CD4-positive, alpha-beta T cell (primary cell): ENCODE measurements around the gene OR5M10. TPM values are rescaled to one million over a fixed set of nuclear protein-coding genes. Genes with fewer than 3 reads are reported as not detected.
"Not testable (repeated sequence)": the region's sequence is repeated elsewhere in the genome, so short reads cannot be mapped to it uniquely, and the experiment has no call there.

Experiments
- ATAC-seq: fragments of 200-7000 bp; cut with Tn5 transposase; one replicate; pipeline ENCODE4 v1.10.0; 2022; ENCODE audit warnings: mild to moderate bottlenecking; ENCODE audit not compliant: poor library complexity
- CTCF ChIA-PET: fragments of 350-600 bp; sonication (Branson Sonifier 250); formaldehyde crosslinking; loops from one replicate; lab custom pipeline; 2021; ENCODE audit warnings: antibody characterized with exemption, inconsistent platforms; lab: Charles Lee
- POLR2A ChIA-PET: fragments of 350-600 bp; sonication (Branson Sonifier 250); formaldehyde crosslinking; loops from one replicate; lab custom pipeline; 2021; ENCODE audit warnings: antibody characterized with exemption, inconsistent platforms; lab: Charles Lee
- DNase-seq, 14 experiments: peaks; one replicate each; pipeline ENCODE4 v3.0.0-alpha.2; 2013 to 2020; ENCODE audit warnings: mixed read lengths in 2 of 14
- H3K27ac ChIP-seq, 2 donors: one replicate each; pipeline versions ENCODE4 v1.5.1 to v1.7.0; 2013; ENCODE audit warnings: low read length in 2 of 2, low read depth in 1 of 2, mild to moderate bottlenecking in 1 of 2
- H3K27me3 ChIP-seq, 2 experiments: 1 replicate in 1 of 2; 2 replicates in 1 of 2; pipeline versions ENCODE4 v1.6.1 to v1.7.0; 2013; ENCODE audit warnings: low read length in 2 of 2, control low read depth in 1 of 2, mild to moderate bottlenecking in 1 of 2, moderate library complexity in 1 of 2; ENCODE audit not compliant: insufficient read depth in 2 of 2, control insufficient read depth in 1 of 2
- H3K36me3 ChIP-seq: one replicate; pipeline ENCODE4 v1.6.1; 2013; ENCODE audit warnings: low read length, control low read depth; ENCODE audit not compliant: insufficient read depth
- H3K4me1 ChIP-seq: one replicate; pipeline ENCODE4 v1.6.1; 2013; ENCODE audit warnings: low read length, control low read depth; ENCODE audit not compliant: insufficient read depth
- H3K4me3 ChIP-seq: one replicate; pipeline ENCODE4 v1.5.1; 2013; ENCODE audit warnings: mild to moderate bottlenecking, low read length, moderate library complexity
- H3K9me3 ChIP-seq, 2 experiments: 1 replicate in 1 of 2; 2 replicates in 1 of 2; pipeline versions ENCODE4 v1.6.1 to v1.7.0; 2013; ENCODE audit warnings: low read length in 2 of 2, mild to moderate bottlenecking in 2 of 2, control low read depth in 1 of 2, moderate library complexity in 1 of 2; ENCODE audit not compliant: control insufficient read depth in 1 of 2, insufficient read depth in 1 of 2
- H3K27ac Mint-ChIP-seq: one replicate; pipeline ENCODE4 v1.8.0; 2020; ENCODE audit warnings: mixed read lengths
- H3K27me3 Mint-ChIP-seq: one replicate; pipeline ENCODE4 v1.8.0; 2021; ENCODE audit warnings: mixed read lengths
- H3K36me3 Mint-ChIP-seq: one replicate; pipeline ENCODE4 v1.8.0; 2021; ENCODE audit warnings: low read depth, mixed read lengths
- H3K4me1 Mint-ChIP-seq: one replicate; pipeline ENCODE4 v1.8.0; 2021; ENCODE audit warnings: low read depth, mixed read lengths
- H3K4me3 Mint-ChIP-seq: one replicate; pipeline ENCODE4 v1.8.0; 2020; ENCODE audit warnings: mild to moderate bottlenecking, mixed read lengths
- H3K9me3 Mint-ChIP-seq: one replicate; pipeline ENCODE4 v1.8.0; 2020; ENCODE audit warnings: mixed read lengths
- CTCF ChIP-seq: fragments of 200-600 bp; IDR thresholded peaks from one replicate; pipeline ENCODE4 v1.8.0; 2022; ENCODE audit warnings: antibody characterized with exemption, mild to moderate bottlenecking
- intact Hi-C, 2 experiments: fragments of 100-400 bp; cut with DNase I in 1 of 2; cut with micrococcal nuclease in 1 of 2; formaldehyde crosslinking; loops; one replicate each; pipeline versions ENCODE4 v1.15.1 to v1.9.0; 2023 to 2025; cut with DNase I, micrococcal nuclease
- total RNA-seq, 174 experiments: library from RNA in 2 of 174; stranded (reverse) in 2 of 174; gene quantifications; one replicate each; pipeline ENCODE4 v1.2.3 and lab custom pipeline; 2021 to 2026

Gene OR5M10
- total RNA-seq, 2 experiments from 2014 or later: not detected

- Histone ChIP-seq H3K4me1 (no peaks in the 10 kb centered on the region), H3K27me3 (no peaks in the 10 kb centered on the region), H3K27ac (no peak overlapping the region), H3K36me3 (no peaks in the 10 kb centered on the region), H3K9me3 (no peaks in the 10 kb centered on the region), H3K4me3 (no peak overlapping the region)
- H3K4me3 Mint-ChIP-seq: no peak overlapping the region
- no peak for ATAC-seq
- intact Hi-C loops: no loop called here
- no peaks in the 10 kb centered on the region for H3K27me3 Mint-ChIP-seq
- H3K36me3 Mint-ChIP-seq: no peaks in the 10 kb centered on the region
- TF ChIP-seq CTCF: no peak
- H3K9me3 Mint-ChIP-seq: peaks cover 2% of the 10 kb centered on the region
- ChIA-PET CTCF (no interaction called here), POLR2A (no interaction called here)
- DNase-seq: no peak
- no peaks in the 10 kb centered on the region for H3K4me1 Mint-ChIP-seq
- H3K27ac Mint-ChIP-seq: no peak overlapping the region
Measured at GRCh38 chr11:56611174-56611573, 33.7 kb upstream of the OR5M10 start.

GRCh38 chr11:56592088-56592717 is 14.7 kb upstream of the OR5M10 start:
- H3K36me3 Mint-ChIP-seq, H3K27me3 ChIP-seq, H3K9me3 Mint-ChIP-seq, H3K27ac Mint-ChIP-seq, H3K4me1 Mint-ChIP-seq, H3K27ac ChIP-seq, H3K36me3 ChIP-seq, intact Hi-C loops, H3K4me3 Mint-ChIP-seq, DNase-seq, ATAC-seq, POLR2A ChIA-PET, CTCF ChIA-PET, H3K4me3 ChIP-seq, H3K4me1 ChIP-seq, H3K27me3 Mint-ChIP-seq: not testable (repeated sequence)
- peaks cover 0 to 12% of the 10 kb centered on the region in 2 experiments for H3K9me3 ChIP-seq

GRCh38 chr11:56558574-56558973 is 18.9 kb downstream of the OR5M10 start:
- ChIA-PET POLR2A (no interaction called here), CTCF (no interaction called here)
- H3K36me3 ChIP-seq: no peaks in the 10 kb centered on the region
- H3K36me3 Mint-ChIP-seq: no peaks in the 10 kb centered on the region
- H3K9me3 ChIP-seq: peaks cover 4 to 12% of the 10 kb centered on the region in 2 experiments
- no peak overlapping the region for H3K27ac ChIP-seq
- DNase-seq (no peak), ATAC-seq (no peak)
- no peak overlapping the region for H3K4me3 ChIP-seq
- H3K9me3 Mint-ChIP-seq: peaks cover 13% of the 10 kb centered on the region
- H3K4me3 Mint-ChIP-seq: no peak overlapping the region
- H3K27ac Mint-ChIP-seq: no peak overlapping the region
- H3K4me1 ChIP-seq: no peaks in the 10 kb centered on the region
- intact Hi-C loops: no loop called here
- no peak for TF ChIP-seq CTCF
- no peaks in the 10 kb centered on the region for H3K27me3 ChIP-seq
- H3K27me3 Mint-ChIP-seq: no peaks in the 10 kb centered on the region
- no peaks in the 10 kb centered on the region for H3K4me1 Mint-ChIP-seq

- H3K9me3 ChIP-seq, H3K4me3 ChIP-seq, DNase-seq, H3K27ac Mint-ChIP-seq, H3K27me3 ChIP-seq, ATAC-seq, H3K36me3 ChIP-seq, H3K4me1 Mint-ChIP-seq, POLR2A ChIA-PET, H3K9me3 Mint-ChIP-seq, H3K27ac ChIP-seq, intact Hi-C loops, H3K27me3 Mint-ChIP-seq, CTCF ChIA-PET, H3K36me3 Mint-ChIP-seq, H3K4me3 Mint-ChIP-seq, H3K4me1 ChIP-seq: not testable (repeated sequence)
Measured at GRCh38 chr11:56554691-56555090, 22.8 kb downstream of the OR5M10 start.
